H54 (cell line): ENCODE results near the gene ABCC3.
A peak's percentile ranks its signal among the peaks of the same experiment; 100 is the strongest.

Source experiments
- DNase-seq: peaks from one replicate; pipeline ENCODE4 v3.0.0; 2011; ENCODE audit warnings: low spot score, mixed read lengths; ENCODE audit not compliant: insufficient read length
- FAIRE-seq: peaks from 3 replicates; lab custom pipeline; 2011; peaks lifted over from hg19 to GRCh38; lab: Jason Lieb, UNC
- POLR2A ChIP-seq: IDR thresholded peaks from 2 replicates; pipeline ENCODE4 v1.6.1; 2011; ENCODE audit warnings: low read depth, mild to moderate bottlenecking, low read length

The ABCC3 gene

GRCh38 chr17:50656509-50656908 is 21.8 kb downstream of the ABCC3 start:
- DNase-seq: no peak
- no peak for FAIRE-seq
- TF ChIP-seq POLR2A: no peak

GRCh38 chr17:50657054-50657453 is 22.4 kb downstream of the ABCC3 start:
- no peak for DNase-seq
- TF ChIP-seq POLR2A: no peak
- FAIRE-seq: no peak

DNA sequence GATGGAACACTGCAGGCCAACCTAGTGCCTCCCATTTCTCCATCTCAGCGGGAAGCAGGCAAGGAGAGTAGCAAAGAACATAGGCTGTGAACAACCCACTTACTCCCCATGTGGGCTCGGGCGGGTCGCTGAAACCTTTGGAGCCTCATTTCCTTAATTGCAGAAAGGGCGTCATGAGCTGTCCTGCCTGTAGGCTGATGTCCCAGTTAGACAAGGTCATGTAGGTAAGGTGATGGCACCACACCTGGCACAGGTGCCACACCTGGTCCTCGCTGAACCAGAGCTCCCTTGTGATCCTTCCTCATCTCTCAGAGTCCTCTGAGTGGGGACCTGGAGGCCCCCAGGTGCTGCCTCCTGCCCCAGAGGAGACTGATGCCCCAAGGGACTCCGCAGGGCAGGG is 22.9 kb downstream of the ABCC3 start:
- TF ChIP-seq POLR2A: no peak
- no peak for DNase-seq
- no peak for FAIRE-seq

- 0 out of 2 replicates have a peak, but pooled peaks have one; percentile 2 for TF ChIP-seq POLR2A
- DNase-seq (no peak), FAIRE-seq (no peak)
These were observed 23.9 kb downstream of the ABCC3 start for GRCh38 chr17:50658616-50659015.

- no peak for FAIRE-seq
- no peak for DNase-seq
- TF ChIP-seq POLR2A: 0 out of 2 replicates have a peak, but pooled peaks have one; percentile 1
These were observed 24.5 kb downstream of the ABCC3 start for GRCh38 chr17:50659179-50659578.

- no peak for FAIRE-seq
- TF ChIP-seq POLR2A: no peak
- DNase-seq: no peak
These were observed 25.6 kb downstream of the ABCC3 start for GRCh38 chr17:50660042-50660886.

DNA sequence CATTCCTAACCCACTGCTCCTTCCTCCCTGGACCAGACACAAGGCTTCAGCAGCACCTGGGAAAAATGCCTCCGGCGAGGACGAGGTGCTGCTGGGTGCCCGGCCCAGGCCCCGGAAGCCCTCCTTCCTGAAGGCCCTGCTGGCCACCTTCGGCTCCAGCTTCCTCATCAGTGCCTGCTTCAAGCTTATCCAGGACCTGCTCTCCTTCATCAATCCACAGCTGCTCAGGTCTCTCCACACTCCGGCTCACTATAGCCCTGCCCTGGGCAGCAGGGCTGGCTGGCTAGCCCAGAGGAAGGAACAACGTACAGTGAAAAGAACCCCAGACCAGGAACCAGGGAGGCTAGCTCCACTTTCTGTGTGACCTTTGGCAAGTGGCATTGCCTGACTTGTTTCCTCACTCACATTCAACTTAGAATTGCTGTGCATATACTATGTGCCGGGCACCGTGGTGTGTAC is 26.2 kb downstream of the ABCC3 start:
- no peak for DNase-seq
- FAIRE-seq: no peak
- no peak for TF ChIP-seq POLR2A

GRCh38 chr17:50661348-50661747 is 26.7 kb downstream of the ABCC3 start:
- no peak for TF ChIP-seq POLR2A
- FAIRE-seq (no peak), DNase-seq (no peak)

DNA sequence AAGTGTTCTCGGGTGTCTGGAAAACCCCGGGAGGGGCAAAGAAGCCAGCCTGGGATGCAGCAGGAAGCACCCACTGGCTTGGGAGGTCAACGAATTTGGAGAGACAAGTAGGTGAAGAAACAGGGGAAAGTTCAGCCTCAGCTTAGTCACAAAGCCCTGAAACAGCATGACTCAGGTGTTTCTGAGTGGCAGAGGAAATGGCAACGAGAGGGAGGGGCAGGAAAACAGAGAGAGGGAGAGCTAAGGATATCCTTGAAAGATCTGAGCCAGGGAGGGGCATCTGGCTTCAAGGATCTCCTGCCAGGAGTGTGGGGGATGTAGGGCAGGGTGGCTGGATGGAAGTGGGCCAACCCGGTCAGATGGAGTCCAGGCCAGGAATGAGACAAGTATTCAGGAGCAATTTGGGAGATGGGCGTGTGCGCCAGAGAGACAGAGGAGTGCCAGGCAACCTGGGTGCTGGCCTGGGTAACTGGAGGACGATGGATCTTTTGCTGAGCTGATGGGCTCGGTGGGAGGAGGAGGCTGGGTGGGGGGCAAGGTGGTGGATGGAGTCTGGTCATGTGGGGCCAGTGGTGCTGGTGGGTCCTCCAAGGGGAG is 27.2 kb downstream of the ABCC3 start:
- DNase-seq (peak; percentile 96), FAIRE-seq (peak; percentile 84)
- TF ChIP-seq POLR2A: no peak

GRCh38 chr17:50662632-50663225 is 28.0 kb downstream of the ABCC3 start:
- DNase-seq (no peak), FAIRE-seq (no peak)
- no peak for TF ChIP-seq POLR2A

DNA sequence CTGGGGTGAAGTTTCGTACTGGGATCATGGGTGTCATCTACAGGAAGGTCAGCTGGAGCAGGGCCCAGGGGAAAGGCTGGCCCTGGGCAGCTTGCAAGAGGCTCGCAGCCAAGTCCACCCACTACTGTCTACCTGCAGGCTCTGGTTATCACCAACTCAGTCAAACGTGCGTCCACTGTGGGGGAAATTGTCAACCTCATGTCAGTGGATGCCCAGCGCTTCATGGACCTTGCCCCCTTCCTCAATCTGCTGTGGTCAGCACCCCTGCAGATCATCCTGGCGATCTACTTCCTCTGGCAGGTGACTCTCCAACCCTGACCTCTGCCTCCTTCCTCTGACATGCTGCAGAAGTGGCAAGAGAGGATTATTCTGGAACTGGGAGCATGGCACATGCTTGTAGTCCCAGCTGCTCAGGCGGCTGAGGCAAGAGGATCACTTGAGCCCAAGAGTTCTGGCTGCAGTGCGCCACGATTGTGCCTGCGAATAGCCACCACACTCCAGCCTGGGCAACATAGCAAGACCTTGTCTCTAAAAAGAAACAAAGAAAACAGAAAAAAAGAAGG is 29.2 kb downstream of the ABCC3 start:
- no peak for FAIRE-seq
- TF ChIP-seq POLR2A: no peak
- DNase-seq: no peak

DNA sequence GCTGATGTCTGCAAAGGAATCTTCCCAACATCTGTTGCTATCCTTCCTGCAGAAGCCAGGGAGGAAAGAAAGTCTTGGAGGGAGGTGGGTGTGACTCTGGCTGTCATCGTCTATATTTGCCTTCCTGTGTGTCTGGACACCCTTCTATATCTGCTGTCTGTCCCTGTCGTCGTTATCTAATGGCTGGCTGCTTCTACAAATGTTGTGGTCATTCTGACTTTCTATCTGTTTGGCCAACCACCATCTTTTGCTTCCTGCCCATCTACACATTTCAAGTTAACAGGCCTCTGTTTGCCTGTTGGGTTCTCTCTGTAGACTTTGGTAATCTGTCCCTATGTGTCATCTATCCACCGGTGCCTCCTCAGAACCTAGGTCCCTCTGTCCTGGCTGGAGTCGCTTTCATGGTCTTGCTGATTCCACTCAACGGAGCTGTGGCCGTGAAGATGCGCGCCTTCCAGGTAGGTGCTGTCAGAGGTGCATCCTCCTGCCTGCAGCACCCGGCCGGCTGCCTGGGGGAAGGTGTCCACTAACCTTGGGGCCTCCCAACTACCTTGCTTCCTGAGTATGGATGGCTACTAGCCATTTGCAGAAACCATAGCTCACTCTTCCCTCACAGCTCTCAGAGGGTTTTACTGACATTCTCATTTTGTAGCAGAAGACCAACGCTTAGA is 30.2 kb downstream of the ABCC3 start:
- DNase-seq: no peak
- no peak for FAIRE-seq
- TF ChIP-seq POLR2A: no peak

GRCh38 chr17:50665838-50666237 is 31.2 kb downstream of the ABCC3 start:
- DNase-seq: no peak
- no peak for TF ChIP-seq POLR2A
- FAIRE-seq: no peak
